Activated T-cell treated with anti-CD3 and anti-CD28 coated beads for 1 hour (primary cell): ENCODE results near the gene RFK.

ENCODE experiments used
- DNase-seq: peaks from one replicate; pipeline ENCODE4 v3.0.0-alpha.2; 2020; ENCODE audit warnings: low read depth

Gene RFK

GRCh38 chr9:76412638-76413037 is 18.4 kb upstream of the RFK start:
- no peak for DNase-seq

GRCh38 chr9:76405868-76406267 is 11.6 kb upstream of the RFK start:
- no peak for DNase-seq

GRCh38 chr9:76405340-76405739 is 11.1 kb upstream of the RFK start:
- DNase-seq, result no peak

- no peak for DNase-seq
Observed at GRCh38 chr9:76404401-76404800, 10.2 kb upstream of the RFK start.

GRCh38 chr9:76403352-76403751 is 9.1 kb upstream of the RFK start:
- no peak for DNase-seq

GRCh38 chr9:76401580-76402354 is 7.5 kb upstream of the RFK start:
- no peak for DNase-seq

- DNase-seq, result no peak
Observed at GRCh38 chr9:76401176-76401575, 7.0 kb upstream of the RFK start.

GRCh38 chr9:76400534-76401096 is 6.4 kb upstream of the RFK start:
- DNase-seq, result no peak

- DNase-seq, result no peak
Observed at GRCh38 chr9:76399856-76400255, 5.6 kb upstream of the RFK start.

- no peak for DNase-seq
Observed at GRCh38 chr9:76396597-76396996, 2.4 kb upstream of the RFK start.

GRCh38 chr9:76396144-76396543 is 1.9 kb upstream of the RFK start:
- no peak for DNase-seq

GRCh38 chr9:76395381-76395780 is 1.2 kb upstream of the RFK start:
- DNase-seq, result no peak

- DNase-seq, result peak; percentile 27
Observed at GRCh38 chr9:76394960-76395252, 680 bp upstream of the RFK start.

GRCh38 chr9:76390656-76391055 is 3.6 kb downstream of the RFK start:
- DNase-seq, result no peak

GRCh38 chr9:76379494-76379893 is 14.7 kb downstream of the RFK start:
- DNase-seq, result no peak

- DNase-seq, result no peak
Observed at GRCh38 chr9:76378367-76379073, 15.7 kb downstream of the RFK start.

GRCh38 chr9:76377791-76378190 is 16.4 kb downstream of the RFK start:
- no peak for DNase-seq

GRCh38 chr9:76374783-76375559 is 19.3 kb downstream of the RFK start:
- no peak for DNase-seq

GRCh38 chr9:76373784-76374474 is 20.3 kb downstream of the RFK start:
- no peak for DNase-seq

- no peak for DNase-seq
Observed at GRCh38 chr9:76373173-76373783, 20.9 kb downstream of the RFK start.

- no peak for DNase-seq
Observed at GRCh38 chr9:76372336-76372735, 21.9 kb downstream of the RFK start.

GRCh38 chr9:76371901-76372300 is 22.3 kb downstream of the RFK start:
- DNase-seq, result no peak
